ENCODE results near the gene TNNC2. TPM values are rescaled to one million over a fixed set of nuclear protein-coding genes. Genes with fewer than 3 reads are reported as not detected.
A peak's percentile ranks its signal among the peaks of the same experiment; 100 is the strongest.

TNNC2 gene
- total and polyA plus RNA-seq, 9 of the 15 experiments (the other 6 are each of a cell fraction or from before 2014, with no cell fraction given), result not detected

DNA sequence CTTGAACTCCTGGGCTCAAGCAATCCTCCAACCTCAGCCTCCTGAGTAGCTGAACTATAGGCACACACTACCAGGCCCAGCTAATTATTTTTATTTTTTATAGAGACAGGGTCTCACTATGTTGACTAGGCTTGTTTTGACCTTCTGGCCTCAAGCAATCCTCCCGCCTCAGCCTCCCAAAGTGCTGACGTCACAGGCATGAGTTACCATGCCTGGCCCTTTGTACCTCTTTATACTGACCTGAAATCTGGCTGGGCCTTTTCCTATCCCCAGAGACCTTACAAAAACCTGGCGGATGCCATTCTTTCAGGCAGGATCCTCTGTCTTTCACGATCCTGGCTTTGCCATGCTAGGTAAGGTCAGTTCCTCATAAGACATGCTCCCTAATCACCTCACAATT is 47.0 kb downstream of the TNNC2 start:
- in situ Hi-C loops (cut with MboI), result no loop called here
- POLR2A ChIA-PET, result no interaction called here

DNA sequence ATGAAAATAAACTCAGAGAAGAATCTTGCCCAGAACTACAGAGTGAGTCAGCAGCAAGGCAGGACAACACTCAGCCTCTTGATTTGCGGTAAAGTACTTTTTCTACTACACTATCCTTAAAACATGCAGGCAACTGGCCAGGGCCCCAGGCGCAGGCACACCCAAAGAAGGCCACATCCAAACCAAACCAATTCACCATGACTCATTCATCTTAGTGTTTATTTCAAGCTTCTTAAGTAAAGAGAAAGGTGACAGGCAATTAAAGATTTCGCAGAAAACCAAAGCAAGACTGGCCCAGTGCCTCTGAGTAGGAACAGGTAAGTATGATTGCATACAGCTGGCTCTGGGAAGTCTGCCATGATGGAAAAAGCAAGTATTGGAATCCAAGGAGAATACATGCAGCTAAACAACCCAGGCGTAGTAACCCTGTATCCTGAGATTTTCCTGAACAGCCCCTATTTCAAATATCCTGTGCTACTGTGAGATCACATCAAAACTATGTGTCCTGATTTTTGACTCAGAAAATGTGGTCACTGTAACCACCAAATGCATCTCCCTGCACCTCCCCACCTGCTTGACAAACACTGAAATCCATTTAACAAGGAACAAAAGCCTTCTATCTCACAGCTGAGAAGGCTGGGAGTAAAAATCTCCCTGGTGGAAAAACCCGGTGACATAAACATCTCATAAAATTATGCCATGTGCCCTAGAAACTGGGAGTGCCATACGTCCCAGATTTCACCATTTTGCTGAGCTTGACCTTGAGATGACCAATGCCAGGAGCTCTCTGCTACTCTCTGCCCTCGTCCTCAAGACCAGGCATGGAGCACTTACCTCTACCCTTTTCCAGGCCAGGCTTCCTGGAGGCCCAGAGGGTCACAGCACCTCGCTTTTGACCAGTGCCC is 47.8 kb downstream of the TNNC2 start:
- Histone ChIP-seq H3K36me3 (ENCODE audit: control insufficient read depth, insufficient read depth, low read length) (no peaks in the 10 kb centered on the region), H3K4me2 (ENCODE audit: insufficient read depth, low read length) (no peak overlapping the region), H4K20me1 (replicated peaks; ENCODE audit: control insufficient read depth, insufficient read depth, low read length) (no peaks in the 10 kb centered on the region), H3K27ac (ENCODE audit: extremely low read depth, low read depth, low read length) (no peak overlapping the region), H3K27me3 (ENCODE audit: control insufficient read depth in 2 of 2, insufficient read depth in 2 of 2, low read length in 2 of 2) (peaks cover 1 to 6% of the 10 kb centered on the region in 2 experiments; a peak in 4 of 5 replicates), H3K9ac (ENCODE audit: insufficient read depth in 1 of 2, low read depth in 2 of 2, low read length in 2 of 2) (no peak overlapping the region), H3K79me2 (ENCODE audit: control insufficient read depth, insufficient read depth, low read length) (no peaks in the 10 kb centered on the region), H2AFZ (ENCODE audit: low read depth, low read length) (0 out of 2 replicates have a peak overlapping the region, but pooled peaks have one; percentile 7), H3K9me1 (ENCODE audit: control insufficient read depth, insufficient read depth, low read length) (no peaks in the 10 kb centered on the region), H3K4me3 (no peak overlapping the region), H3K9me3 (replicated peaks; ENCODE audit: control insufficient read depth, insufficient read depth, low read depth, low read length) (no peaks in the 10 kb centered on the region), H3K4me1 (replicated peaks in 1 of 2; ENCODE audit: control insufficient read depth in 2 of 2, insufficient read depth in 2 of 2, low read length in 2 of 2) (peaks cover 0 to 19% of the 10 kb centered on the region in 2 experiments; a peak in 3 of 5 replicates)
- ChIA-PET CTCF (ENCODE audit: low intra/inter-chr PET ratio) (no interaction called here), POLR2A (interaction anchor here (0.6 kb wide), 1 partner anchor 239 kb away, joined by 4 read pairs; no protein-coding TSS in a partner anchor)
- ATAC-seq (peak; percentile 64), DNase-seq (ENCODE audit: extremely low read depth in 1 of 4, low spot score in 3 of 4) (peak in 2 of 4 experiments; percentile 48 to 52), FAIRE-seq (no peak)
- WGBS (ENCODE audit: insufficient coverage, low coverage, missing lambda C conversion rate), result 23% methylated on average over 8 of the region's 8 CpGs
- intact Hi-C loops (cut with micrococcal nuclease) (no loop called here), in situ Hi-C loops (cut with MboI) (loop anchor here (10.0 kb wide), 1 partner anchor 324 kb away; no protein-coding TSS in a partner anchor)
- no TSS peak for BruUV-seq (replicated peaks)
- TF ChIP-seq CREM (IDR thresholded peaks at IDR 0.05; ENCODE audit: low read depth) (no peak), FOXA1 (IDR thresholded peaks at IDR 0.05; ENCODE audit: borderline replicate concordance) (0 out of 2 replicates have a peak, but pooled peaks have one; percentile 13), NFE2 (IDR thresholded peaks at IDR 0.05; ENCODE audit: low read depth) (peak; percentile 67)
- TF ChIP-seq, protein P1, sequence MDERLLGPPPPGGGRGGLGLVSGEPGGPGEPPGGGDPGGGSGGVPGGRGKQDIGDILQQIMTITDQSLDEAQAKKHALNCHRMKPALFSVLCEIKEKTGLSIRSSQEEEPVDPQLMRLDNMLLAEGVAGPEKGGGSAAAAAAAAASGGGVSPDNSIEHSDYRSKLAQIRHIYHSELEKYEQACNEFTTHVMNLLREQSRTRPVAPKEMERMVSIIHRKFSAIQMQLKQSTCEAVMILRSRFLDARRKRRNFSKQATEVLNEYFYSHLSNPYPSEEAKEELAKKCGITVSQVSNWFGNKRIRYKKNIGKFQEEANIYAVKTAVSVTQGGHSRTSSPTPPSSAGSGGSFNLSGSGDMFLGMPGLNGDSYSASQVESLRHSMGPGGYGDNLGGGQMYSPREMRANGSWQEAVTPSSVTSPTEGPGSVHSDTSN (CRISPR knock-in tag; IDR thresholded peaks at IDR 0.05; ENCODE audit: low read depth), result no peak
- TF ChIP-seq, protein P1 (tag; conservative IDR thresholded peaks at IDR 0.05; ENCODE audit: low read depth), result 0 out of 2 replicates have a peak, but pooled peaks have one; percentile 19
- TF ChIP-seq, protein P2, sequence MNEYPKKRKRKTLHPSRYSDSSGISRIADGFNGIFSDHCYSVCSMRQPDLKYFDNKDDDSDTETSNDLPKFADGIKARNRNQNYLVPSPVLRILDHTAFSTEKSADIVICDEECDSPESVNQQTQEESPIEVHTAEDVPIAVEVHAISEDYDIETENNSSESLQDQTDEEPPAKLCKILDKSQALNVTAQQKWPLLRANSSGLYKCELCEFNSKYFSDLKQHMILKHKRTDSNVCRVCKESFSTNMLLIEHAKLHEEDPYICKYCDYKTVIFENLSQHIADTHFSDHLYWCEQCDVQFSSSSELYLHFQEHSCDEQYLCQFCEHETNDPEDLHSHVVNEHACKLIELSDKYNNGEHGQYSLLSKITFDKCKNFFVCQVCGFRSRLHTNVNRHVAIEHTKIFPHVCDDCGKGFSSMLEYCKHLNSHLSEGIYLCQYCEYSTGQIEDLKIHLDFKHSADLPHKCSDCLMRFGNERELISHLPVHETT (CRISPR knock-in tag; conservative IDR thresholded peaks at IDR 0.05 in 1 of 2, IDR thresholded peaks at IDR 0.05 in 1 of 2), result peak in 1 of 2 experiments; percentile 25; a peak in 1 of 4 replicates

More for the DNA sequence above, 47.0 kb downstream of the TNNC2 start:
- Histone ChIP-seq H2AFZ (ENCODE audit: low read depth, low read length) (no peak overlapping the region), H3K27ac (ENCODE audit: extremely low read depth, low read depth, low read length) (no peak overlapping the region), H3K4me1 (replicated peaks in 1 of 2; ENCODE audit: control insufficient read depth in 2 of 2, insufficient read depth in 2 of 2, low read length in 2 of 2) (peaks cover 0 to 19% of the 10 kb centered on the region in 2 experiments; a peak in 3 of 5 replicates), H3K9me1 (ENCODE audit: control insufficient read depth, insufficient read depth, low read length) (no peaks in the 10 kb centered on the region), H3K79me2 (ENCODE audit: control insufficient read depth, insufficient read depth, low read length) (no peaks in the 10 kb centered on the region), H3K4me3 (no peak overlapping the region), H3K27me3 (ENCODE audit: control insufficient read depth in 2 of 2, insufficient read depth in 2 of 2, low read length in 2 of 2) (peaks cover 0 to 4% of the 10 kb centered on the region in 2 experiments; a peak in 3 of 5 replicates), H3K4me2 (ENCODE audit: insufficient read depth, low read length) (no peak overlapping the region), H3K36me3 (ENCODE audit: control insufficient read depth, insufficient read depth, low read length) (no peaks in the 10 kb centered on the region), H4K20me1 (replicated peaks; ENCODE audit: control insufficient read depth, insufficient read depth, low read length) (no peaks in the 10 kb centered on the region), H3K9me3 (replicated peaks; ENCODE audit: control insufficient read depth, insufficient read depth, low read depth, low read length) (no peaks in the 10 kb centered on the region), H3K9ac (ENCODE audit: insufficient read depth in 1 of 2, low read depth in 2 of 2, low read length in 2 of 2) (no peak overlapping the region)
- intact Hi-C loops (cut with micrococcal nuclease), result no loop called here
- ATAC-seq (no peak), DNase-seq (ENCODE audit: extremely low read depth in 1 of 4, low spot score in 3 of 4) (no peak), FAIRE-seq (no peak)
- BruUV-seq (replicated peaks), result no TSS peak
- TF ChIP-seq, protein P3, sequence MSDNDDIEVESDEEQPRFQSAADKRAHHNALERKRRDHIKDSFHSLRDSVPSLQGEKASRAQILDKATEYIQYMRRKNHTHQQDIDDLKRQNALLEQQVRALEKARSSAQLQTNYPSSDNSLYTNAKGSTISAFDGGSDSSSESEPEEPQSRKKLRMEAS (CRISPR knock-in tag; IDR thresholded peaks at IDR 0.05), result no peak
- TF ChIP-seq NCOA1 (IDR thresholded peaks at IDR 0.05; ENCODE audit: low read depth) (no peak), ATF1 (CRISPR knock-in tag; IDR thresholded peaks at IDR 0.05) (no peak), ATF1 (tag; IDR thresholded peaks at IDR 0.05) (0 out of 2 replicates have a peak, but pooled peaks have one; percentile 26), SMARCB1 (IDR thresholded peaks at IDR 0.05; ENCODE audit: insufficient read length, low read depth) (no peak), PHTF2 (CRISPR knock-in tag; IDR thresholded peaks at IDR 0.05) (no peak)
- CTCF ChIA-PET (ENCODE audit: low intra/inter-chr PET ratio), result no interaction called here
- WGBS (ENCODE audit: insufficient coverage, low coverage, missing lambda C conversion rate), result 42% methylated on average over 4 of the region's 4 CpGs

Data from K562 (cell line).